ENCODE measurements around the gene SOX10. TPM values are rescaled to one million over a fixed set of nuclear protein-coding genes. Genes with fewer than 3 reads are reported as not detected.

Gene SOX10
- total and polyA plus RNA-seq, 2 of the 13 experiments (the other 11 are each of a cell fraction or from before 2014, with no cell fraction given) = not detected

GRCh38 chr22:37968452-37969251 lies 15.7 kb downstream of the SOX10 start (continued):
- TF ChIP-seq ZNF740 (CRISPR knock-in tag; IDR thresholded peaks at IDR 0.05) = peak; percentile 69
- TF ChIP-seq, protein P1, sequence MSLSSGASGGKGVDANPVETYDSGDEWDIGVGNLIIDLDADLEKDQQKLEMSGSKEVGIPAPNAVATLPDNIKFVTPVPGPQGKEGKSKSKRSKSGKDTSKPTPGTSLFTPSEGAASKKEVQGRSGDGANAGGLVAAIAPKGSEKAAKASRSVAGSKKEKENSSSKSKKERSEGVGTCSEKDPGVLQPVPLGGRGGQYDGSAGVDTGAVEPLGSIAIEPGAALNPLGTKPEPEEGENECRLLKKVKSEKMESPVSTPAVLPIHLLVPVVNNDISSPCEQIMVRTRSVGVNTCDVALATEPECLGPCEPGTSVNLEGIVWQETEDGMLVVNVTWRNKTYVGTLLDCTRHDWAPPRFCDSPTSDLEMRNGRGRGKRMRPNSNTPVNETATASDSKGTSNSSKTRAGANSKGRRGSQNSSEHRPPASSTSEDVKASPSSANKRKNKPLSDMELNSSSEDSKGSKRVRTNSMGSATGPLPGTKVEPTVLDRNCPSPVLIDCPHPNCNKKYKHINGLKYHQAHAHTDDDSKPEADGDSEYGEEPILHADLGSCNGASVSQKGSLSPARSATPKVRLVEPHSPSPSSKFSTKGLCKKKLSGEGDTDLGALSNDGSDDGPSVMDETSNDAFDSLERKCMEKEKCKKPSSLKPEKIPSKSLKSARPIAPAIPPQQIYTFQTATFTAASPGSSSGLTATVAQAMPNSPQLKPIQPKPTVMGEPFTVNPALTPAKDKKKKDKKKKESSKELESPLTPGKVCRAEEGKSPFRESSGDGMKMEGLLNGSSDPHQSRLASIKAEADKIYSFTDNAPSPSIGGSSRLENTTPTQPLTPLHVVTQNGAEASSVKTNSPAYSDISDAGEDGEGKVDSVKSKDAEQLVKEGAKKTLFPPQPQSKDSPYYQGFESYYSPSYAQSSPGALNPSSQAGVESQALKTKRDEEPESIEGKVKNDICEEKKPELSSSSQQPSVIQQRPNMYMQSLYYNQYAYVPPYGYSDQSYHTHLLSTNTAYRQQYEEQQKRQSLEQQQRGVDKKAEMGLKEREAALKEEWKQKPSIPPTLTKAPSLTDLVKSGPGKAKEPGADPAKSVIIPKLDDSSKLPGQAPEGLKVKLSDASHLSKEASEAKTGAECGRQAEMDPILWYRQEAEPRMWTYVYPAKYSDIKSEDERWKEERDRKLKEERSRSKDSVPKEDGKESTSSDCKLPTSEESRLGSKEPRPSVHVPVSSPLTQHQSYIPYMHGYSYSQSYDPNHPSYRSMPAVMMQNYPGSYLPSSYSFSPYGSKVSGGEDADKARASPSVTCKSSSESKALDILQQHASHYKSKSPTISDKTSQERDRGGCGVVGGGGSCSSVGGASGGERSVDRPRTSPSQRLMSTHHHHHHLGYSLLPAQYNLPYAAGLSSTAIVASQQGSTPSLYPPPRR (CRISPR knock-in tag; IDR thresholded peaks at IDR 0.05; ENCODE audit: borderline replicate concordance) = peak; percentile 53
- TF ChIP-seq SIN3B (IDR thresholded peaks at IDR 0.05; ENCODE audit: low read length) = no peak
- TF ChIP-seq, protein P2, sequence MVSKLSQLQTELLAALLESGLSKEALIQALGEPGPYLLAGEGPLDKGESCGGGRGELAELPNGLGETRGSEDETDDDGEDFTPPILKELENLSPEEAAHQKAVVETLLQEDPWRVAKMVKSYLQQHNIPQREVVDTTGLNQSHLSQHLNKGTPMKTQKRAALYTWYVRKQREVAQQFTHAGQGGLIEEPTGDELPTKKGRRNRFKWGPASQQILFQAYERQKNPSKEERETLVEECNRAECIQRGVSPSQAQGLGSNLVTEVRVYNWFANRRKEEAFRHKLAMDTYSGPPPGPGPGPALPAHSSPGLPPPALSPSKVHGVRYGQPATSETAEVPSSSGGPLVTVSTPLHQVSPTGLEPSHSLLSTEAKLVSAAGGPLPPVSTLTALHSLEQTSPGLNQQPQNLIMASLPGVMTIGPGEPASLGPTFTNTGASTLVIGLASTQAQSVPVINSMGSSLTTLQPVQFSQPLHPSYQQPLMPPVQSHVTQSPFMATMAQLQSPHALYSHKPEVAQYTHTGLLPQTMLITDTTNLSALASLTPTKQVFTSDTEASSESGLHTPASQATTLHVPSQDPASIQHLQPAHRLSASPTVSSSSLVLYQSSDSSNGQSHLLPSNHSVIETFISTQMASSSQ (IDR thresholded peaks at IDR 0.05; ENCODE audit: low read depth) = no peak
- TF ChIP-seq, protein P2 (CRISPR knock-in tag; IDR thresholded peaks at IDR 0.05; ENCODE audit: borderline replicate concordance) = peak; percentile 5; the same call in 1 of the 2 replicates
- TF ChIP-seq ZNF788 (CRISPR knock-in tag; IDR thresholded peaks at IDR 0.05; ENCODE audit: borderline replicate concordance) = peak; percentile 50; the same call in 1 of the 2 replicates
- no peak for TF ChIP-seq U2AF2 (IDR thresholded peaks at IDR 0.05; ENCODE audit: low read depth, low read length)
- no peak for TF ChIP-seq ZNF441 (CRISPR knock-in tag; IDR thresholded peaks at IDR 0.05; ENCODE audit: borderline replicate concordance)
- peak; percentile 44; the same call in 1 of the 2 replicates for TF ChIP-seq ARID3A (IDR thresholded peaks at IDR 0.05; ENCODE audit: low read depth, low read length)
- TF ChIP-seq CBX1 (IDR thresholded peaks at IDR 0.05; ENCODE audit: low read depth) = no peak
- no peak for TF ChIP-seq MLXIP (CRISPR knock-in tag; IDR thresholded peaks at IDR 0.05; ENCODE audit: borderline replicate concordance)
- TF ChIP-seq HCFC1 (IDR thresholded peaks at IDR 0.05; ENCODE audit: low read depth, low read length) = no peak
- no peak for TF ChIP-seq ATF7 (IDR thresholded peaks at IDR 0.05)
- TF ChIP-seq ATF7 (CRISPR knock-in tag; IDR thresholded peaks at IDR 0.05) = no peak
- TF ChIP-seq ZNF674 (CRISPR knock-in tag; IDR thresholded peaks at IDR 0.05; ENCODE audit: low read depth) = no peak

Data from HepG2 (cell line).